Ovary (tissue), 10 donors: ENCODE data around the gene GPD1L. TPM values are rescaled to one million over a fixed set of nuclear protein-coding genes. Genes with fewer than 3 reads are reported as not detected.
"Not testable (repeated sequence)": the region's sequence is repeated elsewhere in the genome, so short reads cannot be mapped to it uniquely, and the experiment has no call there.

ENCODE experiments used
- DNase-seq, 5 donors: peaks; one replicate each; pipeline ENCODE4 v3.0.0-alpha.2; 2019 to 2020
- H3K27ac ChIP-seq, 2 donors: fragments of 200-600 bp; one replicate each; pipeline versions ENCODE4 v1.5.1 to v1.8.0; 2019 to 2022
- H3K27me3 ChIP-seq: fragments of 200-600 bp; one replicate; pipeline ENCODE4 v1.8.0; 2022
- H3K36me3 ChIP-seq: fragments of 200-600 bp; sonication (generic); one replicate; pipeline ENCODE4 v1.5.1; 2019
- H3K4me1 ChIP-seq: one replicate; pipeline ENCODE4 v1.8.1; 2013; ENCODE audit warnings: mild to moderate bottlenecking, moderate library complexity; ENCODE audit not compliant: insufficient read depth
- H3K4me3 ChIP-seq: fragments of 200-600 bp; sonication (generic); one replicate; pipeline ENCODE4 v1.5.1; 2017
- H3K9me3 ChIP-seq, 2 donors: fragments of 200-600 bp in 1 of 2; sonication (generic) in 1 of 2; one replicate each; pipeline versions ENCODE4 v1.5.1 to v1.8.1; 2013 to 2019; ENCODE audit warnings: mild to moderate bottlenecking in 1 of 2, moderate library complexity in 1 of 2
- CTCF ChIP-seq, 3 donors: fragments of 450-650 bp in 2 of 3; fragments of 200-600 bp in 1 of 3; IDR thresholded peaks; one replicate each; pipeline versions ENCODE4 v1.5.1 to v1.8.0; 2016 to 2022; ENCODE audit warnings: antibody characterized with exemption in 3 of 3, mild to moderate bottlenecking in 1 of 3
- EP300 ChIP-seq: sonication (generic); formaldehyde crosslinking; IDR thresholded peaks from one replicate; pipeline ENCODE4 v1.6.1; 2017; ENCODE audit warnings: antibody characterized with exemption
- POLR2A ChIP-seq: fragments of 450-650 bp; IDR thresholded peaks from one replicate; pipeline ENCODE4 v1.6.1; 2017; ENCODE audit warnings: antibody characterized with exemption, mild to moderate bottlenecking, moderate library complexity
- WGBS, 3 donors: extraction: QIAGEN DNeasy Blood & Tissue Kit in 1 of 3; methylation state at CpG; one replicate each; pipeline versions ENCODE4 v1.1.5 to v1.1.7; 2013 to 2017; 5-methylcytosine and 5-hydroxymethylcytosine counted together
- intact Hi-C, 4 donors: fragments of 100-400 bp; cut with DNase I; formaldehyde crosslinking; loops; one replicate each; pipeline versions ENCODE4 v1.11.0 to v1.15.1; 2022 to 2023
- long read RNA-seq, 3 donors: library from polyadenylated mRNA in 2 of 3; unstranded in 2 of 3; transcript quantifications; one replicate each; pipeline ENCODE4 v2.0.0 and lab custom pipeline, GENCODE V29; 2021 to 2026
- polyA plus RNA-seq, 2 donors: library from polyadenylated mRNA; stranded (reverse); fragments of 200-250 nt in 1 of 2; fragments of 350-450 nt in 1 of 2; fragmentation: Illumina TruSeq in 1 of 2; extraction: RNeasy Lipid Tissue Mini Kit (QIAGEN cat#74804) in 1 of 2; gene quantifications; one replicate each; pipeline ENCODE4 v1.2.3, GENCODE V29; 2013 to 2014
- total RNA-seq, 7 donors: library from RNA; depleted of rRNA in 2 of 7; stranded (reverse); fragments of >200 nt in 2 of 7; fragmentation: NEBNext Ultra II Directional in 3 of 7; extraction: Animal tissue kit (Norgen Biotek cat#: 25700) in 3 of 7; gene quantifications; one replicate each; pipeline versions ENCODE4 v1.1.0 to v1.2.4, GENCODE V29; 2016 to 2023
- donor health status: DM: no; HTN: no; CAD: no; lungs with moderate emphysema.
- donor health status: DM: no; HTN: no; CAD: no.
- donor health status: Bipolar disorder and iron deficiency.
- donor health status: DM: yes; HTN: yes; CAD: no.
- donor health status: DM: no; HTN: no; CAD: no.
- donor health status: DM: yes; HTN: yes; CAD: no.

The GPD1L gene
- total RNA-seq (10 to 100 TPM; 22.6 to 37.4 (median 29.4) TPM), polyA plus RNA-seq (10 to 100 TPM; 14.4 to 38.4 TPM)
- long read RNA-seq, donor 1, full-length matches to known transcripts = 1 of 7 reads
- long read RNA-seq, donor 1, partial matches to known transcripts = 1 of 7 reads
- long read RNA-seq, donor 1, other reads (novel, unspliced or antisense) = 5 of 7 reads
- long read RNA-seq, donor 2, full-length matches to known transcripts = 4 of 4 reads
- long read RNA-seq, donor 2, partial matches to known transcripts = 0 of 4 reads
- long read RNA-seq, donor 2, other reads (novel, unspliced or antisense) = 0 of 4 reads
- long read RNA-seq, donor 3, full-length matches to known transcripts = 37 of 43 reads
- long read RNA-seq, donor 3, partial matches to known transcripts = 0 of 43 reads
- long read RNA-seq, donor 3, other reads (novel, unspliced or antisense) = 6 of 43 reads

GRCh38 chr3:32106132-32106928 is at the start of gene GPD1L:
Gene GPD1L, plus strand, starts transcription at chr3:32106620. Its CDS starts 92 bp downstream, at chr3:32106712.
- H3K4me1 ChIP-seq = peaks cover 5% of the 10 kb centered on the region
- H3K27me3 ChIP-seq = no peaks in the 10 kb centered on the region
- TF ChIP-seq CTCF (IDR thresholded peaks at IDR 0.05) (peak in 1 of 3 donors; percentile 13), POLR2A (no peak)
- no peaks in the 10 kb centered on the region for H3K9me3 ChIP-seq
- intact Hi-C loops = no loop called here
- peak within 1 kb of the TSS; percentile 40 to 61 for H3K27ac ChIP-seq
- WGBS, 3 donors = 3% methylated on average over 66 to 78 of the region's 78 CpGs
- DNase-seq = peak; percentile 91 to 96 (median 95)
- H3K4me3 ChIP-seq = peak within 1 kb of the TSS; percentile 91
- H3K36me3 ChIP-seq = no peaks in the 10 kb centered on the region

GRCh38 chr3:32058465-32058864 is 48.0 kb upstream of the GPD1L start:
- H3K9me3 ChIP-seq, H3K36me3 ChIP-seq, H3K4me1 ChIP-seq, H3K4me3 ChIP-seq, H3K27me3 ChIP-seq, intact Hi-C loops, H3K27ac ChIP-seq, DNase-seq: not testable (repeated sequence)
- 94 to 97% (median 94%) methylated on average over 4 of the region's 4 CpGs for WGBS, 3 donors

GRCh38 chr3:32062950-32063582 is 43.4 kb upstream of the GPD1L start:
- H3K4me3 ChIP-seq = no peak overlapping the region
- H3K27me3 ChIP-seq = no peaks in the 10 kb centered on the region
- 32 to 74% methylated on average over 4 of the region's 4 CpGs; no CpG with 5 or more reads in 1 of the 3 donors for WGBS, 3 donors
- no peak for TF ChIP-seq CTCF (IDR thresholded peaks at IDR 0.05)
- TF ChIP-seq EP300 = no peak
- TF ChIP-seq POLR2A = no peak
- H3K27ac ChIP-seq = no peak overlapping the region
- intact Hi-C loops = no loop called here
- no peaks in the 10 kb centered on the region for H3K36me3 ChIP-seq
- DNase-seq = no peak
- H3K4me1 ChIP-seq = no peaks in the 10 kb centered on the region
- H3K9me3 ChIP-seq = no peaks in the 10 kb centered on the region

GRCh38 chr3:32066686-32067085 is 39.7 kb upstream of the GPD1L start:
- 88 to 90% (median 89%) methylated on average over 2 of the region's 2 CpGs for WGBS, 3 donors
- DNase-seq = no peak
- intact Hi-C loops = no loop called here
- no peak overlapping the region for H3K27ac ChIP-seq
- H3K27me3 ChIP-seq = no peaks in the 10 kb centered on the region
- TF ChIP-seq CTCF (IDR thresholded peaks at IDR 0.05) (no peak), POLR2A (no peak), EP300 (no peak)
- H3K9me3 ChIP-seq = no peaks in the 10 kb centered on the region
- H3K4me3 ChIP-seq = no peak overlapping the region
- H3K4me1 ChIP-seq = no peaks in the 10 kb centered on the region
- no peaks in the 10 kb centered on the region for H3K36me3 ChIP-seq

GRCh38 chr3:32074194-32074593 is 32.2 kb upstream of the GPD1L start:
- WGBS, 3 donors = 36 to 53% (median 37%) methylated on average over 7 of the region's 7 CpGs

More at GRCh38 chr3:32074194-32074593, 32.2 kb upstream of the GPD1L start:
- H3K9me3 ChIP-seq, H3K27me3 ChIP-seq, H3K36me3 ChIP-seq, H3K27ac ChIP-seq, intact Hi-C loops, H3K4me3 ChIP-seq, H3K4me1 ChIP-seq, DNase-seq: not testable (repeated sequence)
